GM12878 (cell line): ENCODE measurements around the gene LMAN1L. TPM values are rescaled to one million over a fixed set of nuclear protein-coding genes. Genes with fewer than 3 reads are reported as not detected.

Experiments
- ATAC-seq: fragments of 200-7000 bp; cut with Tn5 transposase; 3 replicates; pipeline ENCODE4 v1.9.1; 2020; ENCODE audit warnings: mild to moderate bottlenecking, moderate library complexity
- BruUV-seq: library from RNA; stranded (reverse); fragments of 400-500 nt; replicated peaks from 2 replicates; lab custom pipeline; 2021; lab: Mats Ljungman, UMichigan
- CTCF ChIA-PET: fragments of 300-600 bp; sonication (Branson Sonifier 250); formaldehyde crosslinking; extraction: SDS; loops from one replicate; lab custom pipeline; 2021; ENCODE audit warnings: inconsistent platforms; lab: Yijun Ruan, JAX
- POLR2A ChIA-PET: fragments of 350-600 bp; formaldehyde crosslinking; extraction: SDS; loops from one replicate; lab custom pipeline; 2021; ENCODE audit warnings: inconsistent platforms; lab: Charles Lee
- RAD21 ChIA-PET: fragments of 300-600 bp; sonication (Branson Sonifier 250); formaldehyde crosslinking; loops from one replicate; lab custom pipeline; 2023; ENCODE audit warnings: antibody characterized with exemption; ENCODE audit not compliant: unreplicated experiment; lab: Charles Lee
- SMC1A ChIA-PET: fragments of 300-600 bp; sonication (Branson Sonifier 250); formaldehyde crosslinking; loops from one replicate; lab custom pipeline; 2023; ENCODE audit not compliant: unreplicated experiment, uncharacterized antibody; lab: Charles Lee
- DNase-seq: peaks from one replicate; pipeline ENCODE4 v3.0.0-alpha.2; 2011; ENCODE audit warnings: low read depth, low spot score
- FAIRE-seq: peaks from 3 replicates; lab custom pipeline; 2011; peaks lifted over from hg19 to GRCh38; lab: Jason Lieb, UNC
- H2AFZ ChIP-seq: 2 replicates; pipeline ENCODE4 v1.6.0; 2011; ENCODE audit warnings: low read depth, low read length, control low read depth; ENCODE audit not compliant: control insufficient read depth
- H3K27ac ChIP-seq: 2 replicates; pipeline ENCODE4 v1.5.1; 2011; ENCODE audit warnings: control low read depth; ENCODE audit not compliant: control insufficient read depth, insufficient read depth
- H3K27me3 ChIP-seq, 2 experiments: replicated peaks in 1 of 2; 2 replicates each; pipeline versions ENCODE4 v1.6.0 to v1.6.1; 2011; ENCODE audit warnings: low read length in 1 of 2; ENCODE audit not compliant: control insufficient read depth in 2 of 2, insufficient read depth in 2 of 2
- H3K36me3 ChIP-seq, 2 experiments: 2 replicates each; pipeline ENCODE4 v1.5.1; 2011; ENCODE audit warnings: low read length in 1 of 2; ENCODE audit not compliant: control insufficient read depth in 2 of 2, insufficient read depth in 2 of 2
- H3K4me1 ChIP-seq: 2 replicates; pipeline ENCODE4 v1.6.1; 2011; ENCODE audit warnings: mild to moderate bottlenecking, low read length, moderate library complexity, mixed read lengths; ENCODE audit not compliant: control insufficient read depth, insufficient read depth
- H3K4me2 ChIP-seq: 2 replicates; pipeline ENCODE4 v1.6.0; 2011; ENCODE audit warnings: control low read depth; ENCODE audit not compliant: control insufficient read depth, insufficient read depth
- H3K4me3 ChIP-seq: fragments of 200-600 bp; sonication (generic); 2 replicates; pipeline ENCODE4 v1.5.1; 2016
- H3K79me2 ChIP-seq: 2 replicates; pipeline ENCODE4 v1.6.0; 2011; ENCODE audit warnings: low read length; ENCODE audit not compliant: control insufficient read depth, insufficient read depth
- H3K9ac ChIP-seq: 2 replicates; pipeline ENCODE4 v1.8.0; 2011; ENCODE audit warnings: low read length, control low read depth, mixed read lengths; ENCODE audit not compliant: control insufficient read depth, insufficient read depth
- H3K9me3 ChIP-seq: replicated peaks from 3 replicates; pipeline ENCODE4 v1.5.1; 2011; ENCODE audit warnings: mild to moderate bottlenecking, low read length; ENCODE audit not compliant: control insufficient read depth, insufficient read depth
- H4K20me1 ChIP-seq: 2 replicates; pipeline ENCODE4 v1.6.0; 2011; ENCODE audit not compliant: control insufficient read depth, insufficient read depth
- WGBS: methylation state at CpG from one replicate; pipeline ENCODE4 v1.1.6; 2016; ENCODE audit warnings: low lambda C conversion rate; ENCODE audit not compliant: insufficient replicate concordance, insufficient coverage; ENCODE audit errors: missing lambda C conversion rate; 5-methylcytosine and 5-hydroxymethylcytosine counted together
- in situ Hi-C: fragments of 300-500 bp; cut with MboI; formaldehyde crosslinking; loops from 9 replicates; pipeline ENCODE4 v1.14.3; 2018; ENCODE audit warnings: mixed read lengths
- intact Hi-C: fragments of 100-400 bp; cut with micrococcal nuclease; formaldehyde crosslinking; loops from one replicate; pipeline ENCODE4 v1.14.2; 2022; ENCODE audit not compliant: unreplicated experiment
- polyA plus RNA-seq, 11 experiments: library from polyadenylated mRNA; depleted of rRNA in 4 of 11; unstranded in 6 of 11; stranded (reverse) in 5 of 11; fragments of >200 nt; fragmentation: Nextera tagmentation in 4 of 11; fragmentation: Illumina TruSeq in 1 of 11; extraction: Ambion mirVana in 4 of 11; extraction: Trizol in 1 of 11; gene quantifications; 1 replicate in 1 of 11; 2 replicates in 10 of 11; pipeline versions ENCODE4 v1.2.1 to v1.2.3, GENCODE V29; 2011 to 2016; ENCODE audit warnings: inconsistent platforms in 2 of 11, missing spikeins in 2 of 11, low read depth in 1 of 11
- total RNA-seq, 4 experiments: library from RNA; depleted of rRNA in 3 of 4; stranded (reverse); fragments of >200 nt in 3 of 4; fragmentation: Illumina TruSeq in 1 of 4; extraction: Trizol in 1 of 4; gene quantifications; 2 replicates each; pipeline versions ENCODE4 v1.2.1 to v1.2.3, GENCODE V29; 2013 to 2021
- TF ChIP-seq, protein P1 (sequence below): fragments of 450-650 bp; IDR thresholded peaks from 2 replicates; pipeline ENCODE4 v1.6.1; 2016; ENCODE audit warnings: mild to moderate bottlenecking
- TF ChIP-seq, protein P2 (sequence below): fragments of 450-650 bp; IDR thresholded peaks from 2 replicates; pipeline ENCODE4 v1.6.1; 2017; ENCODE audit warnings: mild to moderate bottlenecking

The LMAN1L gene
- total and polyA plus RNA-seq, 10 of the 15 experiments (the other 5 are each of a cell fraction or from before 2014, with no cell fraction given) = not detected

- POLR2A ChIA-PET = no interaction called here
These were observed 28.5 kb downstream of the LMAN1L start for GRCh38 chr15:74840851-74841775.

More at GRCh38 chr15:74840851-74841775, 28.5 kb downstream of the LMAN1L start:
- Histone ChIP-seq H3K79me2 (peaks cover 3% of the 10 kb centered on the region; the same call in 1 of the 2 replicates), H3K4me2 (no peak overlapping the region), H4K20me1 (no peaks in the 10 kb centered on the region), H3K4me1 (peaks cover 13% of the 10 kb centered on the region), H2AFZ (no peak overlapping the region), H3K4me3 (no peak overlapping the region), H3K9me3 (no peaks in the 10 kb centered on the region), H3K27me3 (no peaks in the 10 kb centered on the region), H3K36me3 (peaks cover 4 to 15% of the 10 kb centered on the region in 2 experiments; a peak in 3 of 4 replicates), H3K9ac (no peak overlapping the region), H3K27ac (no peak overlapping the region)
- DNase-seq = no peak
- BruUV-seq = no TSS peak
- 79% methylated on average over 9 of the region's 9 CpGs for WGBS
- TF ChIP-seq, protein P1, sequence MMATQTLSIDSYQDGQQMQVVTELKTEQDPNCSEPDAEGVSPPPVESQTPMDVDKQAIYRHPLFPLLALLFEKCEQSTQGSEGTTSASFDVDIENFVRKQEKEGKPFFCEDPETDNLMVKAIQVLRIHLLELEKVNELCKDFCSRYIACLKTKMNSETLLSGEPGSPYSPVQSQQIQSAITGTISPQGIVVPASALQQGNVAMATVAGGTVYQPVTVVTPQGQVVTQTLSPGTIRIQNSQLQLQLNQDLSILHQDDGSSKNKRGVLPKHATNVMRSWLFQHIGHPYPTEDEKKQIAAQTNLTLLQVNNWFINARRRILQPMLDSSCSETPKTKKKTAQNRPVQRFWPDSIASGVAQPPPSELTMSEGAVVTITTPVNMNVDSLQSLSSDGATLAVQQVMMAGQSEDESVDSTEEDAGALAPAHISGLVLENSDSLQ = peak; percentile 56; the same call in 1 of the 2 replicates
- TF ChIP-seq, protein P2, sequence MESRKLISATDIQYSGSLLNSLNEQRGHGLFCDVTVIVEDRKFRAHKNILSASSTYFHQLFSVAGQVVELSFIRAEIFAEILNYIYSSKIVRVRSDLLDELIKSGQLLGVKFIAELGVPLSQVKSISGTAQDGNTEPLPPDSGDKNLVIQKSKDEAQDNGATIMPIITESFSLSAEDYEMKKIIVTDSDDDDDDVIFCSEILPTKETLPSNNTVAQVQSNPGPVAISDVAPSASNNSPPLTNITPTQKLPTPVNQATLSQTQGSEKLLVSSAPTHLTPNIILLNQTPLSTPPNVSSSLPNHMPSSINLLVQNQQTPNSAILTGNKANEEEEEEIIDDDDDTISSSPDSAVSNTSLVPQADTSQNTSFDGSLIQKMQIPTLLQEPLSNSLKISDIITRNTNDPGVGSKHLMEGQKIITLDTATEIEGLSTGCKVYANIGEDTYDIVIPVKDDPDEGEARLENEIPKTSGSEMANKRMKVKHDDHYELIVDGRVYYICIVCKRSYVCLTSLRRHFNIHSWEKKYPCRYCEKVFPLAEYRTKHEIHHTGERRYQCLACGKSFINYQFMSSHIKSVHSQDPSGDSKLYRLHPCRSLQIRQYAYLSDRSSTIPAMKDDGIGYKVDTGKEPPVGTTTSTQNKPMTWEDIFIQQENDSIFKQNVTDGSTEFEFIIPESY = no peak
- ATAC-seq = no peak
- intact Hi-C loops (loop anchor here (5.0 kb wide), 2 partner anchors 39 to 61 kb away; no protein-coding TSS in a partner anchor), in situ Hi-C loops (no loop called here)
- no peak for FAIRE-seq
- ChIA-PET RAD21 (interaction anchor here (1.1 to 3.1 kb wide), 3 partner anchors 60 to 72 kb away, joined by 4 to 19 read pairs (median 12); no protein-coding TSS in a partner anchor), SMC1A (interaction anchor here (0.9 to 6.1 kb wide), 6 partner anchors 10 to 70 kb away, joined by 3 to 43 read pairs (median 4); no protein-coding TSS in a partner anchor), CTCF (interaction anchor here (0.7 to 6.2 kb wide), 12 partner anchors 29 to 209 kb away, joined by 3 to 59 read pairs (median 5); no protein-coding TSS in a partner anchor)
